HG03135 (cell line): ENCODE results near the gene VSIG4.
"Not testable (repeated sequence)": the region's sequence is repeated elsewhere in the genome, so short reads cannot be mapped to it uniquely, and the experiment has no call there.

Experiments used
- ATAC-seq: cut with Tn5 transposase; IDR thresholded peaks from one replicate; pipeline ENCODE4 v1.9.1; 2021; ENCODE audit warnings: mild to moderate bottlenecking, moderate library complexity; ENCODE audit not compliant: unreplicated experiment

The VSIG4 gene

GRCh38 chrX:65985922-65986588 is 53.8 kb downstream of the VSIG4 start:
- peak; percentile 77 for ATAC-seq

GRCh38 chrX:65985211-65985610 is 54.7 kb downstream of the VSIG4 start:
- no peak for ATAC-seq

DNA sequence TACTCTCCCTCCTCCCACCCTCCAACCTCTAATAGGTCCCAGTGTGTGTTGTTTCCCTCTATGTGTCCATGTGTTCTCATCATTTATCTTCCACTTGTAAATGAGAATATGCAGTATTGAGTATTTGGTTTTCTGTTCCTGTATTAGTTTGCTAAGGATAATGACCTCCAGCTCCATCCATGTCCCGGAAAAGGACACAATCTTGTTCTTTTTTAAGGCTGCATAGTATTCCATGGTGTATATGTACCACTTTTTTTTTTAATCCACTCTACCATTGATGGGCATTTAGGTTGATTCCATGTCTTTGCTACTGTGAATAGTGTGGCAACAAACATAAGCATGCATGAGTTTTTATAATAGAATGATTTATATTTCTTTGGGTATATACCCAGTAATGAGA is 62.7 kb downstream of the VSIG4 start:
- ATAC-seq, result not testable (repeated sequence)

GRCh38 chrX:65976161-65976560 is 63.7 kb downstream of the VSIG4 start:
- no peak for ATAC-seq

- ATAC-seq, result not testable (repeated sequence)
Measured at GRCh38 chrX:65975161-65975751, 64.6 kb downstream of the VSIG4 start.
